GM23338 (cell line): ENCODE measurements around the gene NRG3. TPM values are rescaled to one million over a fixed set of nuclear protein-coding genes. Genes with fewer than 3 reads are reported as not detected.

Experiments used
- ATAC-seq: fragments of 200-7000 bp; cut with Tn5 transposase; 3 replicates; pipeline ENCODE4 v1.9.1; 2020
- DNase-seq: peaks from one replicate; pipeline ENCODE4 v3.0.0-alpha.2; 2015; ENCODE audit warnings: low spot score
- H2AFZ ChIP-seq: fragments of 200-600 bp; sonication (generic); 2 replicates; pipeline ENCODE4 v1.8.0; 2016; ENCODE audit warnings: antibody characterized with exemption, mild to moderate bottlenecking, moderate library complexity
- H3F3A ChIP-seq: fragments of 200-600 bp; sonication (generic); replicated peaks from 2 replicates; pipeline ENCODE4 v1.8.0; 2017; ENCODE audit warnings: antibody characterized with exemption, mixed run types, low read depth
- H3K27ac ChIP-seq: fragments of 200-600 bp; sonication (generic); 2 replicates; pipeline ENCODE4 v1.6.1; 2016; ENCODE audit warnings: low read depth
- H3K27me3 ChIP-seq: fragments of 200-600 bp; sonication (generic); 2 replicates; pipeline ENCODE4 v1.8.0; 2016; ENCODE audit warnings: mild to moderate bottlenecking, mixed run types, moderate library complexity; ENCODE audit not compliant: insufficient read depth
- H3K36me3 ChIP-seq: fragments of 200-600 bp; sonication (generic); 2 replicates; pipeline ENCODE4 v1.8.0; 2016; ENCODE audit warnings: mild to moderate bottlenecking; ENCODE audit not compliant: insufficient read depth
- H3K4me1 ChIP-seq: fragments of 200-600 bp; sonication (generic); 2 replicates; pipeline ENCODE4 v1.8.0; 2016; ENCODE audit warnings: mild to moderate bottlenecking, moderate library complexity; ENCODE audit not compliant: insufficient read depth
- H3K4me2 ChIP-seq: fragments of 200-600 bp; sonication (generic); 2 replicates; pipeline ENCODE4 v1.7.1; 2017; ENCODE audit warnings: mixed run types
- H3K4me3 ChIP-seq: fragments of 200-600 bp; sonication (generic); 2 replicates; pipeline ENCODE4 v1.6.1; 2016; ENCODE audit warnings: mixed run types
- H3K79me2 ChIP-seq: fragments of 200-600 bp; sonication (generic); replicated peaks from 2 replicates; pipeline ENCODE4 v1.8.0; 2017; ENCODE audit warnings: mild to moderate bottlenecking; ENCODE audit not compliant: insufficient read depth
- H3K9me2 ChIP-seq: fragments of 200-600 bp; sonication (generic); 2 replicates; pipeline ENCODE4 v1.8.0; 2017; ENCODE audit not compliant: insufficient read depth
- H4K20me1 ChIP-seq: fragments of 200-600 bp; sonication (generic); replicated peaks from 2 replicates; pipeline ENCODE4 v1.8.0; 2017; ENCODE audit warnings: mild to moderate bottlenecking; ENCODE audit not compliant: insufficient read depth
- H3K27ac Mint-ChIP-seq: 2 replicates; pipeline ENCODE4 v1.8.0; 2020; ENCODE audit warnings: inconsistent platforms, mild to moderate bottlenecking, moderate library complexity, mixed read lengths
- H3K27me3 Mint-ChIP-seq: 3 replicates; pipeline ENCODE4 v1.8.0; 2022; ENCODE audit warnings: low read depth, mild to moderate bottlenecking, moderate library complexity, mixed read lengths, inconsistent platforms; ENCODE audit not compliant: insufficient read depth, poor library complexity
- H3K36me3 Mint-ChIP-seq: 3 replicates; pipeline ENCODE4 v1.8.0; 2021; ENCODE audit warnings: low read depth, mild to moderate bottlenecking, inconsistent platforms, moderate library complexity, mixed read lengths
- H3K4me1 Mint-ChIP-seq: 3 replicates; pipeline ENCODE4 v1.8.0; 2020; ENCODE audit warnings: mild to moderate bottlenecking, inconsistent platforms, mixed read lengths
- H3K4me3 Mint-ChIP-seq: 3 replicates; pipeline ENCODE4 v1.8.0; 2021; ENCODE audit warnings: moderate library complexity, mild to moderate bottlenecking, inconsistent platforms, mixed read lengths
- H3K9me3 Mint-ChIP-seq: 3 replicates; pipeline ENCODE4 v1.8.0; 2020; ENCODE audit warnings: moderate library complexity, mild to moderate bottlenecking, inconsistent platforms, mixed read lengths
- CREB1 ChIP-seq: fragments of 250-450 bp; sonication (Bioruptor Pico); IDR thresholded peaks from 2 replicates; pipeline ENCODE4 v1.5.0; 2020; ENCODE audit warnings: low read depth, mild to moderate bottlenecking, moderate library complexity
- EZH2phosphoT487 ChIP-seq: fragments of 200-600 bp; sonication (generic); IDR thresholded peaks from one replicate; pipeline ENCODE4 v1.8.1; 2018; ENCODE audit warnings: antibody characterized with exemption; ENCODE audit not compliant: unreplicated experiment
- JUNB ChIP-seq: IDR thresholded peaks from one replicate; pipeline ENCODE4 v1.6.1; 2016; ENCODE audit warnings: antibody characterized with exemption; ENCODE audit not compliant: unreplicated experiment
- NANOG ChIP-seq: IDR thresholded peaks from 2 replicates; pipeline ENCODE4 v1.6.1; 2016; ENCODE audit warnings: antibody characterized with exemption, borderline replicate concordance
- POLR2AphosphoS5 ChIP-seq: IDR thresholded peaks from 2 replicates; pipeline ENCODE4 v1.6.1; 2016; ENCODE audit warnings: antibody characterized with exemption, low read depth
- STAT1 ChIP-seq: IDR thresholded peaks from one replicate; pipeline ENCODE4 v1.6.1; 2016; ENCODE audit warnings: antibody characterized with exemption; ENCODE audit not compliant: unreplicated experiment
- ZNF114 ChIP-seq: fragments of 250-450 bp; sonication (Bioruptor Pico); IDR thresholded peaks from 2 replicates; pipeline ENCODE4 v1.5.0; 2020; ENCODE audit warnings: mild to moderate bottlenecking, moderate library complexity
- ZNF331 ChIP-seq: fragments of 250-450 bp; sonication (Bioruptor Pico); IDR thresholded peaks from 2 replicates; pipeline ENCODE4 v1.5.0; 2020; ENCODE audit warnings: low read depth, mild to moderate bottlenecking, moderate library complexity
- polyA plus RNA-seq: library from polyadenylated mRNA; unstranded; fragments of >200 nt; fragmentation: Nextera tagmentation; extraction: Ambion mirVana; gene quantifications from 2 replicates; pipeline ENCODE4 v1.2.1, GENCODE V29; 2016
- total RNA-seq: library from RNA; depleted of rRNA; stranded (reverse); fragments of >200 nt; shearing (Covaris generic); gene quantifications from 2 replicates; pipeline ENCODE4 v1.2.3, GENCODE V29; 2014
- TF ChIP-seq, protein P1 (sequence below): IDR thresholded peaks from 2 replicates; pipeline ENCODE4 v1.6.1; 2016; ENCODE audit warnings: antibody characterized with exemption
- TF ChIP-seq, protein P2 (sequence below): IDR thresholded peaks from one replicate; pipeline ENCODE4 v1.6.1; 2018; ENCODE audit warnings: antibody characterized with exemption; ENCODE audit not compliant: unreplicated experiment
- TF ChIP-seq, protein P3 (sequence below): fragments of 250-450 bp; sonication (Bioruptor Pico); IDR thresholded peaks from 2 replicates; pipeline ENCODE4 v1.5.0; 2020; ENCODE audit warnings: mild to moderate bottlenecking, moderate library complexity
- TF ChIP-seq, protein P4 (sequence below), 2 experiments: fragments of 200-600 bp in 1 of 2; sonication (generic) in 1 of 2; conservative IDR thresholded peaks; 2 replicates each; pipeline versions ENCODE4 v1.5.1 to v1.6.1; 2016 to 2017; ENCODE audit warnings: antibody characterized with exemption in 2 of 2, low read depth in 2 of 2, mild to moderate bottlenecking in 2 of 2, moderate library complexity in 1 of 2

Gene NRG3
- total and polyA plus RNA-seq, 2 experiments from 2014 or later, result 1.9 to 3.9 TPM

DNA sequence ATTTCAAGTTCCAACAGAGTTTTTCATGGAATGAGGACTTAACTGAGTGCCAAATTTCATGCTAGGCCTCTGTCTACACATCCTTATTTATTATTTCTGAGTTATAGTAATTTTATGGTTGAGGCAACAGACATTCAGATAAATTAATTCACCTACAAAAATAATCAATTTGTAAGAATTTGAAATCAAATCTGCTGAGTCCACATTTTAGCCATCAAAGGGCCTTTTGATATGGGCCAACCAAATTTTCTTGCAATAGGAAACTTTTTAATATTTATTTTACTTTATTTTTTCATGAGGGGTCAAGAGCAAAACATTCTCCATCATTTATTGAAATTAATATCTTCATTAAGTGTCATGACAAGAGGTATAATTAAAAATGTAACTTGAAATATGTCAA is 875.5 kb downstream of the NRG3 start:
- ATAC-seq (no peak), DNase-seq (no peak)
- Mint-ChIP-seq H3K9me3 (no peaks in the 10 kb centered on the region), H3K27me3 (no peaks in the 10 kb centered on the region), H3K27ac (no peak overlapping the region), H3K4me1 (no peaks in the 10 kb centered on the region), H3K4me3 (no peak overlapping the region), H3K36me3 (no peaks in the 10 kb centered on the region)
- Histone ChIP-seq H3K4me2 (no peak overlapping the region), H3K36me3 (no peaks in the 10 kb centered on the region), H4K20me1 (no peaks in the 10 kb centered on the region), H3K4me3 (no peak overlapping the region), H2AFZ (no peak overlapping the region), H3F3A (no peaks in the 10 kb centered on the region), H3K27ac (no peak overlapping the region), H3K4me1 (no peaks in the 10 kb centered on the region), H3K27me3 (no peaks in the 10 kb centered on the region), H3K9me2 (no peaks in the 10 kb centered on the region), H3K79me2 (no peaks in the 10 kb centered on the region)
- no peak for TF ChIP-seq STAT1
- no peak for TF ChIP-seq NANOG
- TF ChIP-seq JUNB, result no peak
- TF ChIP-seq POLR2AphosphoS5, result no peak
- no peak for TF ChIP-seq ZNF331 (CRISPR knock-in tag)
- no peak for TF ChIP-seq CREB1 (CRISPR knock-in tag)
- TF ChIP-seq, protein P1, sequence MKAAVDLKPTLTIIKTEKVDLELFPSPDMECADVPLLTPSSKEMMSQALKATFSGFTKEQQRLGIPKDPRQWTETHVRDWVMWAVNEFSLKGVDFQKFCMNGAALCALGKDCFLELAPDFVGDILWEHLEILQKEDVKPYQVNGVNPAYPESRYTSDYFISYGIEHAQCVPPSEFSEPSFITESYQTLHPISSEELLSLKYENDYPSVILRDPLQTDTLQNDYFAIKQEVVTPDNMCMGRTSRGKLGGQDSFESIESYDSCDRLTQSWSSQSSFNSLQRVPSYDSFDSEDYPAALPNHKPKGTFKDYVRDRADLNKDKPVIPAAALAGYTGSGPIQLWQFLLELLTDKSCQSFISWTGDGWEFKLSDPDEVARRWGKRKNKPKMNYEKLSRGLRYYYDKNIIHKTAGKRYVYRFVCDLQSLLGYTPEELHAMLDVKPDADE, result no peak
- TF ChIP-seq ZNF114 (CRISPR knock-in tag), result no peak
- TF ChIP-seq EZH2phosphoT487, result no peak
- TF ChIP-seq, protein P2, sequence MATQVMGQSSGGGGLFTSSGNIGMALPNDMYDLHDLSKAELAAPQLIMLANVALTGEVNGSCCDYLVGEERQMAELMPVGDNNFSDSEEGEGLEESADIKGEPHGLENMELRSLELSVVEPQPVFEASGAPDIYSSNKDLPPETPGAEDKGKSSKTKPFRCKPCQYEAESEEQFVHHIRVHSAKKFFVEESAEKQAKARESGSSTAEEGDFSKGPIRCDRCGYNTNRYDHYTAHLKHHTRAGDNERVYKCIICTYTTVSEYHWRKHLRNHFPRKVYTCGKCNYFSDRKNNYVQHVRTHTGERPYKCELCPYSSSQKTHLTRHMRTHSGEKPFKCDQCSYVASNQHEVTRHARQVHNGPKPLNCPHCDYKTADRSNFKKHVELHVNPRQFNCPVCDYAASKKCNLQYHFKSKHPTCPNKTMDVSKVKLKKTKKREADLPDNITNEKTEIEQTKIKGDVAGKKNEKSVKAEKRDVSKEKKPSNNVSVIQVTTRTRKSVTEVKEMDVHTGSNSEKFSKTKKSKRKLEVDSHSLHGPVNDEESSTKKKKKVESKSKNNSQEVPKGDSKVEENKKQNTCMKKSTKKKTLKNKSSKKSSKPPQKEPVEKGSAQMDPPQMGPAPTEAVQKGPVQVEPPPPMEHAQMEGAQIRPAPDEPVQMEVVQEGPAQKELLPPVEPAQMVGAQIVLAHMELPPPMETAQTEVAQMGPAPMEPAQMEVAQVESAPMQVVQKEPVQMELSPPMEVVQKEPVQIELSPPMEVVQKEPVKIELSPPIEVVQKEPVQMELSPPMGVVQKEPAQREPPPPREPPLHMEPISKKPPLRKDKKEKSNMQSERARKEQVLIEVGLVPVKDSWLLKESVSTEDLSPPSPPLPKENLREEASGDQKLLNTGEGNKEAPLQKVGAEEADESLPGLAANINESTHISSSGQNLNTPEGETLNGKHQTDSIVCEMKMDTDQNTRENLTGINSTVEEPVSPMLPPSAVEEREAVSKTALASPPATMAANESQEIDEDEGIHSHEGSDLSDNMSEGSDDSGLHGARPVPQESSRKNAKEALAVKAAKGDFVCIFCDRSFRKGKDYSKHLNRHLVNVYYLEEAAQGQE, result no peak
- TF ChIP-seq, protein P3, sequence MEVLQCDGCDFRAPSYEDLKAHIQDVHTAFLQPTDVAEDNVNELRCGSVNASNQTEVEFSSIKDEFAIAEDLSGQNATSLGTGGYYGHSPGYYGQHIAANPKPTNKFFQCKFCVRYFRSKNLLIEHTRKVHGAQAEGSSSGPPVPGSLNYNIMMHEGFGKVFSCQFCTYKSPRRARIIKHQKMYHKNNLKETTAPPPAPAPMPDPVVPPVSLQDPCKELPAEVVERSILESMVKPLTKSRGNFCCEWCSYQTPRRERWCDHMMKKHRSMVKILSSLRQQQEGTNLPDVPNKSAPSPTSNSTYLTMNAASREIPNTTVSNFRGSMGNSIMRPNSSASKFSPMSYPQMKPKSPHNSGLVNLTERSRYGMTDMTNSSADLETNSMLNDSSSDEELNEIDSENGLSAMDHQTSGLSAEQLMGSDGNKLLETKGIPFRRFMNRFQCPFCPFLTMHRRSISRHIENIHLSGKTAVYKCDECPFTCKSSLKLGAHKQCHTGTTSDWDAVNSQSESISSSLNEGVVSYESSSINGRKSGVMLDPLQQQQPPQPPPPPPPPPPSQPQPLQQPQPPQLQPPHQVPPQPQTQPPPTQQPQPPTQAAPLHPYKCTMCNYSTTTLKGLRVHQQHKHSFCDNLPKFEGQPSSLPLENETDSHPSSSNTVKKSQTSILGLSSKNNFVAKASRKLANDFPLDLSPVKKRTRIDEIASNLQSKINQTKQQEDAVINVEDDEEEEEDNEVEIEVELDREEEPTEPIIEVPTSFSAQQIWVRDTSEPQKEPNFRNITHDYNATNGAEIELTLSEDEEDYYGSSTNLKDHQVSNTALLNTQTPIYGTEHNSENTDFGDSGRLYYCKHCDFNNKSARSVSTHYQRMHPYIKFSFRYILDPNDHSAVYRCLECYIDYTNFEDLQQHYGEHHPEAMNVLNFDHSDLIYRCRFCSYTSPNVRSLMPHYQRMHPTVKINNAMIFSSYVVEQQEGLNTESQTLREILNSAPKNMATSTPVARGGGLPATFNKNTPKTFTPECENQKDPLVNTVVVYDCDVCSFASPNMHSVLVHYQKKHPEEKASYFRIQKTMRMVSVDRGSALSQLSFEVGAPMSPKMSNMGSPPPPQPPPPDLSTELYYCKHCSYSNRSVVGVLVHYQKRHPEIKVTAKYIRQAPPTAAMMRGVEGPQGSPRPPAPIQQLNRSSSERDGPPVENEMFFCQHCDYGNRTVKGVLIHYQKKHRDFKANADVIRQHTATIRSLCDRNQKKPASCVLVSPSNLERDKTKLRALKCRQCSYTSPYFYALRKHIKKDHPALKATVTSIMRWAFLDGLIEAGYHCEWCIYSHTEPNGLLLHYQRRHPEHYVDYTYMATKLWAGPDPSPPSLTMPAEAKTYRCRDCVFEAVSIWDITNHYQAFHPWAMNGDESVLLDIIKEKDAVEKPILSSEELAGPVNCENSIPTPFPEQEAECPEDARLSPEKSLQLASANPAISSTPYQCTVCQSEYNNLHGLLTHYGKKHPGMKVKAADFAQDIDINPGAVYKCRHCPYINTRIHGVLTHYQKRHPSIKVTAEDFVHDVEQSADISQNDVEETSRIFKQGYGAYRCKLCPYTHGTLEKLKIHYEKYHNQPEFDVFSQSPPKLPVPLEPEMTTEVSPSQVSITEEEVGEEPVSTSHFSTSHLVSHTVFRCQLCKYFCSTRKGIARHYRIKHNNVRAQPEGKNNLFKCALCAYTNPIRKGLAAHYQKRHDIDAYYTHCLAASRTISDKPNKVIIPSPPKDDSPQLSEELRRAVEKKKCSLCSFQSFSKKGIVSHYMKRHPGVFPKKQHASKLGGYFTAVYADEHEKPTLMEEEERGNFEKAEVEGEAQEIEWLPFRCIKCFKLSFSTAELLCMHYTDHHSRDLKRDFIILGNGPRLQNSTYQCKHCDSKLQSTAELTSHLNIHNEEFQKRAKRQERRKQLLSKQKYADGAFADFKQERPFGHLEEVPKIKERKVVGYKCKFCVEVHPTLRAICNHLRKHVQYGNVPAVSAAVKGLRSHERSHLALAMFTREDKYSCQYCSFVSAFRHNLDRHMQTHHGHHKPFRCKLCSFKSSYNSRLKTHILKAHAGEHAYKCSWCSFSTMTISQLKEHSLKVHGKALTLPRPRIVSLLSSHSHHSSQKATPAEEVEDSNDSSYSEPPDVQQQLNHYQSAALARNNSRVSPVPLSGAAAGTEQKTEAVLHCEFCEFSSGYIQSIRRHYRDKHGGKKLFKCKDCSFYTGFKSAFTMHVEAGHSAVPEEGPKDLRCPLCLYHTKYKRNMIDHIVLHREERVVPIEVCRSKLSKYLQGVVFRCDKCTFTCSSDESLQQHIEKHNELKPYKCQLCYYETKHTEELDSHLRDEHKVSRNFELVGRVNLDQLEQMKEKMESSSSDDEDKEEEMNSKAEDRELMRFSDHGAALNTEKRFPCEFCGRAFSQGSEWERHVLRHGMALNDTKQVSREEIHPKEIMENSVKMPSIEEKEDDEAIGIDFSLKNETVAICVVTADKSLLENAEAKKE (CRISPR knock-in tag), result no peak
- TF ChIP-seq, protein P4, sequence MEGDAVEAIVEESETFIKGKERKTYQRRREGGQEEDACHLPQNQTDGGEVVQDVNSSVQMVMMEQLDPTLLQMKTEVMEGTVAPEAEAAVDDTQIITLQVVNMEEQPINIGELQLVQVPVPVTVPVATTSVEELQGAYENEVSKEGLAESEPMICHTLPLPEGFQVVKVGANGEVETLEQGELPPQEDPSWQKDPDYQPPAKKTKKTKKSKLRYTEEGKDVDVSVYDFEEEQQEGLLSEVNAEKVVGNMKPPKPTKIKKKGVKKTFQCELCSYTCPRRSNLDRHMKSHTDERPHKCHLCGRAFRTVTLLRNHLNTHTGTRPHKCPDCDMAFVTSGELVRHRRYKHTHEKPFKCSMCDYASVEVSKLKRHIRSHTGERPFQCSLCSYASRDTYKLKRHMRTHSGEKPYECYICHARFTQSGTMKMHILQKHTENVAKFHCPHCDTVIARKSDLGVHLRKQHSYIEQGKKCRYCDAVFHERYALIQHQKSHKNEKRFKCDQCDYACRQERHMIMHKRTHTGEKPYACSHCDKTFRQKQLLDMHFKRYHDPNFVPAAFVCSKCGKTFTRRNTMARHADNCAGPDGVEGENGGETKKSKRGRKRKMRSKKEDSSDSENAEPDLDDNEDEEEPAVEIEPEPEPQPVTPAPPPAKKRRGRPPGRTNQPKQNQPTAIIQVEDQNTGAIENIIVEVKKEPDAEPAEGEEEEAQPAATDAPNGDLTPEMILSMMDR (conservative IDR thresholded peaks at IDR 0.05; ENCODE audit: low read depth in 2 of 2), result no peak
